ENCODE data around the gene PIP5K1C.

GRCh38 chr19:3632739-3633558 is 67.3 kb downstream of the PIP5K1C start:
- TF ChIP-seq ZBTB7A (IDR thresholded peaks at IDR 0.05; ENCODE audit: borderline replicate concordance, control insufficient read depth, low read depth, low read length) (no peak), FIP1L1 (IDR thresholded peaks at IDR 0.05; ENCODE audit: low read depth, low read length, poor library complexity, severe bottlenecking) (no peak), RAD21 (CRISPR knock-in tag; conservative IDR thresholded peaks at IDR 0.05 in 1 of 2, IDR thresholded peaks at IDR 0.05 in 1 of 2) (no peak), ZBTB1 (CRISPR knock-in tag; IDR thresholded peaks at IDR 0.05; ENCODE audit: borderline replicate concordance, low read depth) (no peak), CTCF (IDR thresholded peaks at IDR 0.05 in 2 of 3, conservative IDR thresholded peaks at IDR 0.05 in 1 of 3; ENCODE audit: insufficient read depth in 2 of 3, low read depth in 1 of 3, low read length in 3 of 3) (no peak)
